ENCODE measurements around the gene RETREG3. TPM values are rescaled to one million over a fixed set of nuclear protein-coding genes. Genes with fewer than 3 reads are reported as not detected.

The RETREG3 gene
- total RNA-seq, 2 experiments from 2014 or later = 33.5 to 50.5 TPM

DNA sequence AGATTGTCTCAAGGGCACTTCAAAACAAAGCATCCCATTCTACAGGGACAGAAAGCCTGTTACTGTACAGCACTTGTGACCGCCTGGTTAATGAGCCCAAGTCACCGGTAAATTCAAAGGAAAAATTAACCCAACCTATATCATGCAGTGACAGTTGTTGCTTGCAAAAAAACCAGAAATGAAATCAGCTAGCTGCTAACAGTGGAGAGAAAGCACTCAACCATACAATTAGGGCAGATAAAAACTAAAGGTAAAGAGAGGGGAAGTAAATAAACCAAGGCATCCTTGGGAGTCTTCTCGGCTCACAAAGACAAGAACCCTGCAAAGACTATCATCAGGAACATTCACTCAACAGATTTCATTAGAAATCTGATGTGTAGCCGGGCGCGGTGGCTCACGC lies 5.9 kb downstream of the RETREG3 start:
- H3K9me3 ChIP-seq (ENCODE audit: low read length) = peaks cover 4% of the 10 kb centered on the region; the same call in 1 of the 2 replicates
- peak; percentile 41 for DNase-seq (ENCODE audit: low spot score)
- peak overlapping the region; percentile 31 for H3K4me3 ChIP-seq (ENCODE audit: low read depth, low read length, poor library complexity, severe bottlenecking)
- H3K79me2 ChIP-seq (ENCODE audit: insufficient read depth, low read depth, low read length) = peaks cover 91% of the 10 kb centered on the region
- intact Hi-C loops (cut with micrococcal nuclease; ENCODE audit: unreplicated experiment) = no loop called here
- TF ChIP-seq, protein P1, sequence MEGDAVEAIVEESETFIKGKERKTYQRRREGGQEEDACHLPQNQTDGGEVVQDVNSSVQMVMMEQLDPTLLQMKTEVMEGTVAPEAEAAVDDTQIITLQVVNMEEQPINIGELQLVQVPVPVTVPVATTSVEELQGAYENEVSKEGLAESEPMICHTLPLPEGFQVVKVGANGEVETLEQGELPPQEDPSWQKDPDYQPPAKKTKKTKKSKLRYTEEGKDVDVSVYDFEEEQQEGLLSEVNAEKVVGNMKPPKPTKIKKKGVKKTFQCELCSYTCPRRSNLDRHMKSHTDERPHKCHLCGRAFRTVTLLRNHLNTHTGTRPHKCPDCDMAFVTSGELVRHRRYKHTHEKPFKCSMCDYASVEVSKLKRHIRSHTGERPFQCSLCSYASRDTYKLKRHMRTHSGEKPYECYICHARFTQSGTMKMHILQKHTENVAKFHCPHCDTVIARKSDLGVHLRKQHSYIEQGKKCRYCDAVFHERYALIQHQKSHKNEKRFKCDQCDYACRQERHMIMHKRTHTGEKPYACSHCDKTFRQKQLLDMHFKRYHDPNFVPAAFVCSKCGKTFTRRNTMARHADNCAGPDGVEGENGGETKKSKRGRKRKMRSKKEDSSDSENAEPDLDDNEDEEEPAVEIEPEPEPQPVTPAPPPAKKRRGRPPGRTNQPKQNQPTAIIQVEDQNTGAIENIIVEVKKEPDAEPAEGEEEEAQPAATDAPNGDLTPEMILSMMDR (conservative IDR thresholded peaks at IDR 0.05; ENCODE audit: low read length) = no peak
- TF ChIP-seq EZH2phosphoT487 (IDR thresholded peaks at IDR 0.05; ENCODE audit: borderline replicate concordance, low read depth, low read length) = no peak
- no peaks in the 10 kb centered on the region; the same call in 1 of the 2 replicates for H4K20me1 ChIP-seq (ENCODE audit: insufficient read depth, low read length)
- CTCF ChIA-PET (ENCODE audit: unreplicated experiment) = no interaction called here
- peaks cover 35% of the 10 kb centered on the region; the same call in 1 of the 2 replicates for H3K36me3 ChIP-seq (ENCODE audit: insufficient read depth, low read length)
- POLR2A ChIA-PET = interaction anchor here (0.7 to 1.9 kb wide), 2 partner anchors 16 to 60 kb away, joined by 3 to 6 read pairs; no protein-coding TSS in a partner anchor
- H2AFZ ChIP-seq (ENCODE audit: low read length) = no peak overlapping the region
- peak overlapping the region; percentile 58 for H3K4me2 ChIP-seq (ENCODE audit: low read length)
- H3K4me1 ChIP-seq (ENCODE audit: insufficient read depth, low read length, poor library complexity, severe bottlenecking) = peaks cover 42% of the 10 kb centered on the region
- no peaks in the 10 kb centered on the region for H3K9me2 ChIP-seq (ENCODE audit: insufficient read depth, low read length)
- no TSS peak for BruUV-seq (replicated peaks)
- peak overlapping the region; percentile 56 for H3K27ac ChIP-seq (ENCODE audit: low read depth, low read length, poor library complexity, severe bottlenecking)

DNA sequence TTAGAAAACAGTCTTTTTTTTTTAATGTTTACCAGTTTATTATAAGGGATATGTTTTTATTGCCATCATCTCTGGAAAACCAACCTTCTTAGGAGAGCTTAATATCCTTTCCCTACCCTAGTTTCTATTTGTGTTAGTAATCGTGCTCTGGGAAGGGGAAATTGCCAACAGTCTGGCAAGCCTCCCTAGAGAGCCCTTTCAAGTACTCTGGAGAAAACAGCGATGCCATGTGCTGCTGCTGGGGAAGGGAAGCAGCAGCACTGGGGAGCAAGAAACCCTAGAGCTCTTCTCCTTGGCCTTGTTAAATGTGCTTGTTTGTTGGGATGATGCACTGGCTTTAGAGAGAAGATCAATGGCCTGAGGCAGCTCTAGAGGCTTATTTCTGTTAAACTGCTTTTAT lies 10.3 kb downstream of the RETREG3 start:
- Histone ChIP-seq H3K79me2 (ENCODE audit: insufficient read depth, low read depth, low read length) (peaks cover 49% of the 10 kb centered on the region), H3K9me3 (ENCODE audit: low read length) (peaks cover 4% of the 10 kb centered on the region; the same call in 1 of the 2 replicates), H4K20me1 (ENCODE audit: insufficient read depth, low read length) (no peaks in the 10 kb centered on the region), H3K4me2 (ENCODE audit: low read length) (no peak overlapping the region), H3K27ac (ENCODE audit: low read depth, low read length, poor library complexity, severe bottlenecking) (no peak overlapping the region), H3K4me1 (ENCODE audit: insufficient read depth, low read length, poor library complexity, severe bottlenecking) (peaks cover 12% of the 10 kb centered on the region), H3K9me2 (ENCODE audit: insufficient read depth, low read length) (no peaks in the 10 kb centered on the region), H3K4me3 (ENCODE audit: low read depth, low read length, poor library complexity, severe bottlenecking) (no peak overlapping the region), H2AFZ (ENCODE audit: low read length) (no peak overlapping the region), H3K36me3 (ENCODE audit: insufficient read depth, low read length) (peaks cover 49% of the 10 kb centered on the region; the same call in 1 of the 2 replicates)
- TF ChIP-seq, protein P1 (conservative IDR thresholded peaks at IDR 0.05; ENCODE audit: low read length) = no peak
- no peak for TF ChIP-seq EZH2phosphoT487 (IDR thresholded peaks at IDR 0.05; ENCODE audit: borderline replicate concordance, low read depth, low read length)
- DNase-seq (ENCODE audit: low spot score) = no peak
- POLR2A ChIA-PET = interaction anchor here (0.6 to 0.9 kb wide), 4 partner anchors 9 to 226 kb away, joined by 3 to 4 read pairs (median 3); no protein-coding TSS in a partner anchor
- intact Hi-C loops (cut with micrococcal nuclease; ENCODE audit: unreplicated experiment) = no loop called here
- BruUV-seq (replicated peaks) = TSS peak; percentile 29
- CTCF ChIA-PET (ENCODE audit: unreplicated experiment) = interaction anchor here (1.3 kb wide), 1 partner anchor 10 kb away, joined by 4 read pairs; the partner anchor contains the start of genes RETREG3 and TUBG1

DNA sequence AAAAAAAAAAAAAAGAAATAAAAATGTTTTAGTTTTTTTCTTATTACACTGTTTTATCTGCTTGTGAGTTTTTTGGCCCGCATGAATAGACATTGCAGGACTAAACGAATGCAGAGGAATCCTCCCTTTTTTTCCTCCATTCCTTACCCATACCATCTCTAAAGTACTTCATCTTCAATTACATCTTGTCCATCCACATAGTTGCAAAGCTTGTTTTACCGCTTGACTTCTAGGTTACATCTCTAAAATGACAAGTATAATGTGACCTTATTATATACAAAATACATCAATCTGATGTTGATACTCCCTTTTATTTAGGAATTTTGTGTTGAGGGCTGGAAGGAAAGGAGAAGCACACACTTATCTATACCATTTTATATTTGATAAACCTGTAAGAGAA lies 12.8 kb downstream of the RETREG3 start:
- TF ChIP-seq, protein P1 (conservative IDR thresholded peaks at IDR 0.05; ENCODE audit: low read length) = no peak
- TF ChIP-seq EZH2phosphoT487 (IDR thresholded peaks at IDR 0.05; ENCODE audit: borderline replicate concordance, low read depth, low read length) = no peak
- H3K4me2 ChIP-seq (ENCODE audit: low read length) = no peak overlapping the region
- H3K4me1 ChIP-seq (ENCODE audit: insufficient read depth, low read length, poor library complexity, severe bottlenecking) = no peaks in the 10 kb centered on the region
- H3K79me2 ChIP-seq (ENCODE audit: insufficient read depth, low read depth, low read length) = peaks cover 30% of the 10 kb centered on the region
- no peaks in the 10 kb centered on the region for H4K20me1 ChIP-seq (ENCODE audit: insufficient read depth, low read length)
- peaks cover 54% of the 10 kb centered on the region for H3K36me3 ChIP-seq (ENCODE audit: insufficient read depth, low read length)
- no TSS peak for BruUV-seq (replicated peaks)
- no peak overlapping the region for H3K4me3 ChIP-seq (ENCODE audit: low read depth, low read length, poor library complexity, severe bottlenecking)
- no peaks in the 10 kb centered on the region for H3K9me2 ChIP-seq (ENCODE audit: insufficient read depth, low read length)
- DNase-seq (ENCODE audit: low spot score) = no peak
- ChIA-PET POLR2A (no interaction called here), CTCF (ENCODE audit: unreplicated experiment) (no interaction called here)
- intact Hi-C loops (cut with micrococcal nuclease; ENCODE audit: unreplicated experiment) = no loop called here
- H2AFZ ChIP-seq (ENCODE audit: low read length) = no peak overlapping the region
- H3K9me3 ChIP-seq (ENCODE audit: low read length) = no peaks in the 10 kb centered on the region
- no peak overlapping the region for H3K27ac ChIP-seq (ENCODE audit: low read depth, low read length, poor library complexity, severe bottlenecking)

Data from OCI-LY7 (cell line).